Trophoblast cell (in vitro differentiated cells and primary cell): ENCODE measurements around the gene HMX1.

Experiments
- DNase-seq, 2 donors: peaks; one replicate each; pipeline ENCODE4 v3.0.0-alpha.2; 2016
- H2AFZ ChIP-seq: 2 replicates; pipeline ENCODE4 v1.6.1; 2013; ENCODE audit warnings: low read length, moderate library complexity, mild to moderate bottlenecking; ENCODE audit not compliant: insufficient read depth, poor library complexity
- H2AK5ac ChIP-seq: 2 replicates; pipeline ENCODE4 v1.6.1; 2013; ENCODE audit warnings: mild to moderate bottlenecking, low read length
- H2BK120ac ChIP-seq: 2 replicates; pipeline ENCODE4 v1.6.1; 2013; ENCODE audit warnings: low read length, mild to moderate bottlenecking, moderate library complexity; ENCODE audit not compliant: insufficient read depth, poor library complexity
- H2BK12ac ChIP-seq: 2 replicates; pipeline ENCODE4 v1.6.1; 2013; ENCODE audit warnings: mild to moderate bottlenecking, low read length, moderate library complexity
- H2BK5ac ChIP-seq: 2 replicates; pipeline ENCODE4 v1.6.1; 2013; ENCODE audit warnings: low read length, low read depth, moderate library complexity, mild to moderate bottlenecking; ENCODE audit not compliant: poor library complexity
- H3K14ac ChIP-seq: 2 replicates; pipeline ENCODE4 v1.6.1; 2013; ENCODE audit warnings: mild to moderate bottlenecking, low read length
- H3K18ac ChIP-seq: 2 replicates; pipeline ENCODE4 v1.6.1; 2013; ENCODE audit warnings: mild to moderate bottlenecking, low read length
- H3K23ac ChIP-seq: 2 replicates; pipeline ENCODE4 v1.6.1; 2013; ENCODE audit warnings: low read length
- H3K27ac ChIP-seq: 2 replicates; pipeline ENCODE4 v1.5.1; 2013; ENCODE audit warnings: low read depth, mild to moderate bottlenecking, inconsistent platforms, low read length, moderate library complexity
- H3K27me3 ChIP-seq: 2 replicates; pipeline ENCODE4 v1.6.1; 2013; ENCODE audit warnings: inconsistent platforms, mild to moderate bottlenecking, low read length, moderate library complexity; ENCODE audit not compliant: insufficient read depth
- H3K36me3 ChIP-seq, 2 experiments: 1 replicate in 1 of 2; 2 replicates in 1 of 2; pipeline ENCODE4 v1.6.1; 2013; ENCODE audit warnings: low read length in 2 of 2, mild to moderate bottlenecking in 2 of 2, moderate library complexity in 1 of 2; ENCODE audit not compliant: insufficient read depth in 2 of 2, control insufficient read depth in 1 of 2
- H3K4ac ChIP-seq: 2 replicates; pipeline ENCODE4 v1.6.1; 2013; ENCODE audit warnings: low read depth, mild to moderate bottlenecking, low read length, moderate library complexity
- H3K4me1 ChIP-seq, 2 experiments: 1 replicate in 1 of 2; 2 replicates in 1 of 2; pipeline ENCODE4 v1.6.1; 2013; ENCODE audit warnings: low read length in 2 of 2, mild to moderate bottlenecking in 2 of 2, moderate library complexity in 1 of 2; ENCODE audit not compliant: insufficient read depth in 2 of 2, control insufficient read depth in 1 of 2
- H3K4me2 ChIP-seq: 2 replicates; pipeline ENCODE4 v1.6.1; 2013; ENCODE audit warnings: inconsistent platforms, mild to moderate bottlenecking, low read length, moderate library complexity
- H3K4me3 ChIP-seq: 2 replicates; pipeline ENCODE4 v1.5.1; 2013; ENCODE audit warnings: mild to moderate bottlenecking, low read depth, low read length, inconsistent platforms
- H3K79me1 ChIP-seq: one replicate; pipeline ENCODE4 v1.6.1; 2013; ENCODE audit warnings: low read length
- H3K79me2 ChIP-seq: 2 replicates; pipeline ENCODE4 v1.6.1; 2013; ENCODE audit warnings: low read length, mild to moderate bottlenecking; ENCODE audit not compliant: control insufficient read depth, insufficient read depth, poor library complexity
- H3K9ac ChIP-seq: 2 replicates; pipeline ENCODE4 v1.6.1; 2013; ENCODE audit warnings: mild to moderate bottlenecking, low read length
- H3K9me3 ChIP-seq: 2 replicates; pipeline ENCODE4 v1.6.1; 2013; ENCODE audit warnings: low read depth, mild to moderate bottlenecking, control low read depth, inconsistent platforms, low read length; ENCODE audit not compliant: insufficient read depth
- H4K12ac ChIP-seq: 2 replicates; pipeline ENCODE4 v1.6.1; 2013; ENCODE audit warnings: low read depth, mild to moderate bottlenecking, low read length, moderate library complexity
- H4K8ac ChIP-seq: 2 replicates; pipeline ENCODE4 v1.6.1; 2013; ENCODE audit warnings: low read depth, mild to moderate bottlenecking, low read length, moderate library complexity
- H4K91ac ChIP-seq: one replicate; pipeline ENCODE4 v1.6.1; 2013; ENCODE audit warnings: low read depth, mild to moderate bottlenecking, low read length, moderate library complexity
- WGBS: extraction: QIAGEN DNeasy Blood & Tissue Kit; methylation state at CpG from one replicate; pipeline ENCODE4 v1.1.7; 2013; ENCODE audit warnings: missing lambda C conversion rate; ENCODE audit not compliant: insufficient read length, insufficient coverage; ENCODE audit errors: extremely low coverage; 5-methylcytosine and 5-hydroxymethylcytosine counted together

The HMX1 gene

GRCh38 chr4:8819473-8820177, 52.0 kb downstream of the HMX1 start:
- DNase-seq, result no peak
- Histone ChIP-seq H2BK12ac (no peak overlapping the region), H3K4me1 (no peaks in the 10 kb centered on the region), H2AFZ (no peak overlapping the region), H3K4me3 (no peak overlapping the region), H3K23ac (no peak overlapping the region), H3K79me1 (no peaks in the 10 kb centered on the region), H3K27ac (no peak overlapping the region), H4K12ac (no peak overlapping the region), H2BK5ac (no peak overlapping the region), H3K18ac (no peak overlapping the region), H2BK120ac (no peak overlapping the region), H3K27me3 (no peaks in the 10 kb centered on the region), H3K9me3 (peaks cover 5% of the 10 kb centered on the region), H3K36me3 (no peaks in the 10 kb centered on the region), H4K8ac (no peak overlapping the region), H3K9ac (no peak overlapping the region), H3K14ac (no peak overlapping the region), H4K91ac (no peak overlapping the region), H3K79me2 (no peaks in the 10 kb centered on the region), H3K4ac (no peak overlapping the region), H3K4me2 (no peak overlapping the region), H2AK5ac (no peak overlapping the region)
- no CpG with 5 or more reads among the region's 19 CpGs for WGBS

- Histone ChIP-seq H3K18ac (no peak overlapping the region), H2AK5ac (no peak overlapping the region), H3K79me1 (no peaks in the 10 kb centered on the region), H2BK5ac (no peak overlapping the region), H3K27ac (no peak overlapping the region), H3K9me3 (peaks cover 5% of the 10 kb centered on the region), H3K4me1 (no peaks in the 10 kb centered on the region), H3K9ac (no peak overlapping the region), H2BK120ac (no peak overlapping the region), H3K4me3 (no peak overlapping the region), H3K4me2 (no peak overlapping the region), H3K14ac (no peak overlapping the region), H3K36me3 (no peaks in the 10 kb centered on the region), H4K12ac (no peak overlapping the region), H3K79me2 (no peaks in the 10 kb centered on the region), H4K8ac (no peak overlapping the region), H3K23ac (no peak overlapping the region), H3K27me3 (no peaks in the 10 kb centered on the region), H4K91ac (no peak overlapping the region), H2AFZ (no peak overlapping the region), H3K4ac (no peak overlapping the region), H2BK12ac (no peak overlapping the region)
- WGBS, result no CpG with 5 or more reads among the region's 8 CpGs
- no peak for DNase-seq
Observed at GRCh38 chr4:8819019-8819418, 52.6 kb downstream of the HMX1 start.

DNA sequence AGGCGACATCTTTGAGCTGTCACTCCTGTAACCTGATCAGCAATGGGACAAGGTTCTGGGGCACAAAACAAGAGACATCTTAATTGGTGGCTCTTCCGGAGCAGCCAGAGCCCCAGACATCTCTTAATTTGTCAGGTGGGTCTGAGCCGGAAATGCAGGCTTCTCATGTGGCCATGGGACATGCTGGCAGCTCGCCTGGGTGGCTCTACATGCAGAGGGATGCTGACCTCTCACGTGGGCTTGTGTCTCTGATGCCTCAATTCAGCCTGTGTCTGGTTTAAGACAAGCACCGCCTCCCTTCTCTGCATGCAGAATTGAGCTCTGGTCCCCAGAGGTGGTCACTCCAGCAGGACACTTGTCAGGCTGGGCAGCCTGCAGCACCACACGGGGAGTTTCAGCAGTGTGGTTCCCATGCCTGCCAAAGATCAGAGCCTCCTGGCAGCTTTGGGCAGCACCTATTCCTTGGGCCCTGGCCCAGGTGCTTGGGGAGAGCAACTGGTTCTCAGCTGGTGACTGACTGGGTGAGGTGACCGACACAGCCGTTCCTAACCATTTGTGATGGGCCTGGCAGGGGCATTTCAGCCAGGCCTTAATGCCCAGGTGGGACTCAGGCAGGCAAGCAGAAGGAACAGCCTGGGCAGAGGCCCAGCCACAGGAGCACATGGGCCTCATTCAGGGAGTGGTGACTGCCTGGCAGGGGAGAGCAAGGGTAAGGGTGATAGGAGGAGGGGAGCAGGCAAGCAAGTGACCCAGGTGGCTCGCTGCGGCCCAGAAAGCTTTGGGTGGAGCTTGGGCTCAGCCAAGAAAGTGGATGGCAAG, 53.4 kb downstream of the HMX1 start:
- Histone ChIP-seq H3K14ac (no peak overlapping the region), H3K27ac (no peak overlapping the region), H4K8ac (no peak overlapping the region), H3K4ac (no peak overlapping the region), H3K9me3 (peaks cover 5% of the 10 kb centered on the region), H2BK5ac (no peak overlapping the region), H3K9ac (no peak overlapping the region), H3K23ac (no peak overlapping the region), H4K91ac (no peak overlapping the region), H4K12ac (no peak overlapping the region), H3K4me3 (no peak overlapping the region), H2AFZ (no peak overlapping the region), H2AK5ac (no peak overlapping the region), H3K4me2 (no peak overlapping the region), H3K4me1 (no peaks in the 10 kb centered on the region), H3K79me2 (no peaks in the 10 kb centered on the region), H2BK120ac (no peak overlapping the region), H2BK12ac (no peak overlapping the region), H3K79me1 (no peaks in the 10 kb centered on the region), H3K27me3 (no peaks in the 10 kb centered on the region), H3K36me3 (no peaks in the 10 kb centered on the region), H3K18ac (no peak overlapping the region)
- WGBS, result no CpG with 5 or more reads among the region's 11 CpGs
- no peak for DNase-seq

GRCh38 chr4:8817813-8818062, 53.9 kb downstream of the HMX1 start:
- no peak overlapping the region for H3K4me3 ChIP-seq
- peaks cover 5% of the 10 kb centered on the region for H3K9me3 ChIP-seq
- no peaks in the 10 kb centered on the region for H3K27me3 ChIP-seq
- no peak overlapping the region for H2BK12ac ChIP-seq
- no peak overlapping the region for H4K8ac ChIP-seq
- no peaks in the 10 kb centered on the region for H3K4me1 ChIP-seq
- no peak overlapping the region for H3K4me2 ChIP-seq
- H3K79me1 ChIP-seq, result no peaks in the 10 kb centered on the region
- H2BK5ac ChIP-seq, result no peak overlapping the region
- H2BK120ac ChIP-seq, result no peak overlapping the region
- H4K91ac ChIP-seq, result no peak overlapping the region
- no peak overlapping the region for H2AFZ ChIP-seq
- no peak overlapping the region for H2AK5ac ChIP-seq
- no peak overlapping the region for H3K14ac ChIP-seq
- no peak overlapping the region for H3K27ac ChIP-seq
- H3K9ac ChIP-seq, result no peak overlapping the region
- no peaks in the 10 kb centered on the region for H3K79me2 ChIP-seq
- no peak overlapping the region for H4K12ac ChIP-seq
- H3K36me3 ChIP-seq, result no peaks in the 10 kb centered on the region
- H3K23ac ChIP-seq, result no peak overlapping the region
- no peak overlapping the region for H3K4ac ChIP-seq
- no peak for DNase-seq
- H3K18ac ChIP-seq, result no peak overlapping the region
- WGBS, result no CpG with 5 or more reads among the region's 5 CpGs
